MG63 (cell line): ENCODE data around the gene RAMP3. TPM values are rescaled to one million over a fixed set of nuclear protein-coding genes. Genes with fewer than 3 reads are reported as not detected.
"Not testable (repeated sequence)": the region's sequence is repeated elsewhere in the genome, so short reads cannot be mapped to it uniquely, and the experiment has no call there.

ENCODE experiments used
- DNase-seq: peaks from one replicate; pipeline ENCODE4 v3.0.0-alpha.2; 2020
- H3K27me3 ChIP-seq: fragments of 250-450 bp; sonication (Bioruptor Pico); 2 replicates; pipeline ENCODE4 v1.5.1; 2020; ENCODE audit warnings: mild to moderate bottlenecking, moderate library complexity
- H3K36me3 ChIP-seq: fragments of 250-450 bp; sonication (Bioruptor Pico); 2 replicates; pipeline ENCODE4 v1.5.1; 2020; ENCODE audit warnings: mild to moderate bottlenecking, moderate library complexity
- H3K4me3 ChIP-seq: fragments of 250-450 bp; sonication (Bioruptor Pico); 2 replicates; pipeline ENCODE4 v1.5.1; 2020; ENCODE audit warnings: mild to moderate bottlenecking, moderate library complexity
- H3K9me3 ChIP-seq: fragments of 250-450 bp; sonication (Bioruptor Pico); 2 replicates; pipeline ENCODE4 v1.5.1; 2020; ENCODE audit warnings: mild to moderate bottlenecking, moderate library complexity
- total RNA-seq: library from RNA; depleted of rRNA; stranded (reverse); fragments of >200 nt; shearing (Covaris generic); gene quantifications from 2 replicates; pipeline ENCODE4 v1.2.3, GENCODE V29; 2014; ENCODE audit warnings: low replicate concordance

RAMP3 gene
- total RNA-seq, 1 experiment from 2014 or later, result not detected

- no peak for DNase-seq
- no peaks in the 10 kb centered on the region for H3K36me3 ChIP-seq
- no peak overlapping the region for H3K4me3 ChIP-seq
- no peaks in the 10 kb centered on the region for H3K9me3 ChIP-seq
- no peaks in the 10 kb centered on the region for H3K27me3 ChIP-seq
Measured at GRCh38 chr7:45148653-45148973, 9.0 kb upstream of the RAMP3 start.

DNA sequence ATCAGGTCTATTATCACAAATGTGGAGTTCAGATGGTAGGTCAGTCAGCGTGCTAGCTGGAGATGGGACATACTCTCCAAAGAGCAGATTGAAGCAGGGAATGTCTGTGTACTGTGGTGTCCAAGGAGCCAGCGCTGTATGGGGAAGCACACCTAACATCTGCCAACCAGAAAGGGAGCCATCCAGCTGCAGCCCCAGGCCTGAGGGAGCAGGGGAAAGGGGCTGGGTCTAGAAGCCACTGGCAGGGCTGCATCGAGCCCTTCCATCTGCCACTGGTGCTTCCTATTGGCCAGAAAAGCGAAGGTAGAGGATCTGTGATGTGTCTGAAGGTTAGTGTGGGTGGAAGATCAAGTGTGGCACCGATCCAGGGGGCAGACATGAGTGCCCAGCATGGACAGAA, 8.0 kb upstream of the RAMP3 start:
- Histone ChIP-seq H3K27me3 (no peaks in the 10 kb centered on the region), H3K9me3 (no peaks in the 10 kb centered on the region), H3K4me3 (no peak overlapping the region), H3K36me3 (no peaks in the 10 kb centered on the region)
- no peak for DNase-seq

DNA sequence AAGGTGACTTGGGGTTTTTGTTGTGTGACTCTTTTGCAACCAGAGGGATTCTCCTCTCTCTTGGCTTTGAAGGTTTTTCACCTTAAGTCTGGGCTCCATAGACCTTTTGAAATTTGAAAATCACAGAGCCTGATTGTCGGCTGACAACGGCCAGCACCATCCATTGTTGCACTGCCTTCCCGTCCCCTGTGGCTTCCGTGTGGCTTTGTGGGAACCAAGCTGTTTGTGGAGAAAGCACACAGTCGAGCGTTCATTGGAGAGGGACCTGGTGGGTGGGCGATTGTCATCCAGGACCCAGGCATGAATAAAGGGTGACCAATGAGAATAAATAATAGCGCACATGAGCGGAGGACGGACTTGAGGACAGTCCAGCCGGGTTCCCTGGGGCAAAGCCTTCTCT, 7.4 kb upstream of the RAMP3 start:
- Histone ChIP-seq H3K27me3 (no peaks in the 10 kb centered on the region), H3K4me3 (no peak overlapping the region), H3K9me3 (no peaks in the 10 kb centered on the region), H3K36me3 (no peaks in the 10 kb centered on the region)
- no peak for DNase-seq

DNA sequence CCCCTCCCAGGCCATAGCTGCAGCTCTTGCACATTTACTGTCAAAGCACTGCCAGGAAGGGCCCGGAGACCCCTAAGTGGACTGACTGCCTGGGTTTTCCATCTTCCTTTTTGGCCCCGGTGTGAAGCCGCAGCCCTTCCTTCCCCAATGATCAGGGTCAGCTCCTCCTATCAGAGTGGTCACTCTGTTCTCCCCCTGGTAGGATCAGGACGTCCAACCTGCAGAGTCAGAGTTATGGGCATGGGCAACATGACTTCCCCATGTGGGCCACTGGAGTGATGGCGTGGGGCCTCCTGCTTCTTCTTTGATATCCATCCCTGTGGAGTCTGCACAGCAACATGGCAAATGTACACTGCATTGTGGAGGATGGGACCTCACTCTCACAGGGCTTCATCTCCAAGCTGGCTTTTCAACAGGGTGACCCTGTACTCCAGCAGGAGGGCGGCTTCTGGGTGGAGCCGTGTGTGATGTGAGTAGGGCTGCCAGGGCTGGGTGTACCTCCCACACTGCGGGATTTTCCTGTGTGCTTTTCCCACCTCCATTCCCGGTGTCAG, 6.4 kb upstream of the RAMP3 start:
- H3K27me3 ChIP-seq, result no peaks in the 10 kb centered on the region
- H3K9me3 ChIP-seq, result no peaks in the 10 kb centered on the region
- H3K4me3 ChIP-seq, result no peak overlapping the region
- no peaks in the 10 kb centered on the region for H3K36me3 ChIP-seq
- DNase-seq, result no peak

GRCh38 chr7:45151967-45152366, 5.6 kb upstream of the RAMP3 start:
- no peak overlapping the region for H3K4me3 ChIP-seq
- H3K9me3 ChIP-seq, result no peaks in the 10 kb centered on the region
- no peaks in the 10 kb centered on the region for H3K27me3 ChIP-seq
- no peaks in the 10 kb centered on the region for H3K36me3 ChIP-seq
- DNase-seq, result no peak

- Histone ChIP-seq H3K27me3 (no peaks in the 10 kb centered on the region), H3K4me3 (no peak overlapping the region), H3K36me3 (no peaks in the 10 kb centered on the region), H3K9me3 (no peaks in the 10 kb centered on the region)
- no peak for DNase-seq
Measured at GRCh38 chr7:45153233-45153632, 4.4 kb upstream of the RAMP3 start.

- H3K27me3 ChIP-seq, DNase-seq, H3K4me3 ChIP-seq, H3K36me3 ChIP-seq, H3K9me3 ChIP-seq: not testable (repeated sequence)
Measured at GRCh38 chr7:45153861-45154260, 3.7 kb upstream of the RAMP3 start.

GRCh38 chr7:45155357-45155900, 2.2 kb upstream of the RAMP3 start:
- Histone ChIP-seq H3K36me3 (no peaks in the 10 kb centered on the region), H3K4me3 (no peak overlapping the region), H3K27me3 (no peaks in the 10 kb centered on the region), H3K9me3 (no peaks in the 10 kb centered on the region)
- no peak for DNase-seq

- Histone ChIP-seq H3K27me3 (no peaks in the 10 kb centered on the region), H3K36me3 (no peaks in the 10 kb centered on the region), H3K9me3 (no peaks in the 10 kb centered on the region), H3K4me3 (no peak overlapping the region)
- DNase-seq, result no peak
Measured at GRCh38 chr7:45155941-45156340, 1.6 kb upstream of the RAMP3 start.

DNA sequence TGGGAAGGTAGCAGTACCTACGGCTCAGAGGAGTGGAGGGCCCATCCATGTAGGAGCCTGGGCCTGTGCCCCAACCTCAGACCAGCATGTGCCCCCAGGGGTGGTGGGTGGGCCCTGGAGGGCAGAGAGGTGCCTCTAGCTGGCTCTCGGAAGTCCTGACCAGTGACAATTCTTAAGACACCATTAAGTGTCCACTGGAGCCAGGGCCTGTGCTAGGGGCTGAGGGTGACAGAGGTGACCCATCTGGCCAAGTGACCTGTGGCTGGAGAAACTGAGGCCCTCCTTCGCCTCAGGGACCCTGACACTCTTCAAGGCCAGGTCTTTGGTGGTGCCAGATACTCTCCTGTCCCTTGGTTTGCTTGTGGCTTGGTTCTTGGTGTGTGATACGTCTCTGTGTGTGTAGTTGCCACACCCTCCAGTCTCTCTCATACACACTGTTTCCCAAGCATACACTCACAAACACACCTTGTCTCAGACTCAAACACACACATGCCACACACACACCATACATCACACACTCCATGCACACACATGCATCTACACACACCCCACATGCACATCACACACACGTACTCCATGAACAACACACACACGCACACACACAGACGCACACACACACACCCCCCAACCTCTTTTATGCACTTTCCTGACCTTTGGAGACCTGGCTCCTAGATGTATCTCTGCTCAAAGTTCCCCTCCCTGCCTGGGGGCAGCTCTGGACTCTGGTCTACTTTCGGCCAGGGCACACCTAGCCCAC, 897 bp upstream of the RAMP3 start:
- Histone ChIP-seq H3K4me3 (no peak overlapping the region), H3K36me3 (no peaks in the 10 kb centered on the region), H3K9me3 (no peaks in the 10 kb centered on the region), H3K27me3 (no peaks in the 10 kb centered on the region)
- no peak for DNase-seq

GRCh38 chr7:45157286-45157652, 322 bp upstream of the RAMP3 start:
- H3K4me3 ChIP-seq, result no peak overlapping the region
- no peak for DNase-seq
- no peaks in the 10 kb centered on the region for H3K9me3 ChIP-seq
- no peaks in the 10 kb centered on the region for H3K36me3 ChIP-seq
- no peaks in the 10 kb centered on the region for H3K27me3 ChIP-seq

GRCh38 chr7:45158471-45158870, 880 bp downstream of the RAMP3 start:
- H3K36me3 ChIP-seq, result no peaks in the 10 kb centered on the region
- H3K27me3 ChIP-seq, result no peaks in the 10 kb centered on the region
- no peak overlapping the region for H3K4me3 ChIP-seq
- no peak for DNase-seq
- no peaks in the 10 kb centered on the region for H3K9me3 ChIP-seq

- DNase-seq, result no peak
- H3K4me3 ChIP-seq, result no peak overlapping the region
- no peaks in the 10 kb centered on the region for H3K9me3 ChIP-seq
- no peaks in the 10 kb centered on the region for H3K27me3 ChIP-seq
- no peaks in the 10 kb centered on the region for H3K36me3 ChIP-seq
Measured at GRCh38 chr7:45159296-45159695, 1.7 kb downstream of the RAMP3 start.

GRCh38 chr7:45160417-45160881, 2.9 kb downstream of the RAMP3 start:
- DNase-seq, result no peak
- no peaks in the 10 kb centered on the region for H3K36me3 ChIP-seq
- no peak overlapping the region for H3K4me3 ChIP-seq
- no peaks in the 10 kb centered on the region for H3K9me3 ChIP-seq
- H3K27me3 ChIP-seq, result 0 out of 2 replicates have a peak, but pooled peaks cover 5% of the 10 kb centered on the region

DNA sequence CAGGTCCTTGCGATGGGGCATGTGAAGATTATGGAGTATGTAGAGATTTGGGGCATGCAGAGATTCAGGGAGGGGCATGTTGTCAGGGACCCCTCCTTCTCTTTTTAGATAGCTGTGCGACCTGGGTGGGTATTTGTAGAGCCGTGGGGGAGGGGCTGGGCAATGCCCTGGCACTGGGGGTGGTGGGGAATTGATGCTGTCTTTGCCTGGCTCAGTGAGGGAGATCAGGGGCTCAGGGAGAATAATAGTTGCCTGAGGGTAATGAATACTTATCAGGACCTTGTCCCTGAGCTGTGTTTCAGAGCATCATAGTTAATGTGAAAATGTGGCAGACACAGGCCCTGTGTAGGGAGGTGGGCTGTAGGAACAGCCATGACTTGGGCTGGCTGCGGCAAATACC, 3.5 kb downstream of the RAMP3 start:
- Histone ChIP-seq H3K27me3 (0 out of 2 replicates have a peak, but pooled peaks cover 5% of the 10 kb centered on the region), H3K9me3 (no peaks in the 10 kb centered on the region), H3K4me3 (no peak overlapping the region), H3K36me3 (no peaks in the 10 kb centered on the region)
- no peak for DNase-seq

GRCh38 chr7:45161842-45162241, 4.3 kb downstream of the RAMP3 start:
- no peaks in the 10 kb centered on the region for H3K36me3 ChIP-seq
- no peak for DNase-seq
- H3K27me3 ChIP-seq, result 0 out of 2 replicates have a peak, but pooled peaks cover 5% of the 10 kb centered on the region
- no peaks in the 10 kb centered on the region for H3K9me3 ChIP-seq
- no peak overlapping the region for H3K4me3 ChIP-seq

- no peaks in the 10 kb centered on the region for H3K36me3 ChIP-seq
- no peak for DNase-seq
- no peak overlapping the region for H3K4me3 ChIP-seq
- H3K27me3 ChIP-seq, result 0 out of 2 replicates have a peak, but pooled peaks cover 5% of the 10 kb centered on the region
- H3K9me3 ChIP-seq, result no peaks in the 10 kb centered on the region
Measured at GRCh38 chr7:45162311-45162845, 4.8 kb downstream of the RAMP3 start.
